Measurements from ENCODE around the gene RAB3IP.

DNA sequence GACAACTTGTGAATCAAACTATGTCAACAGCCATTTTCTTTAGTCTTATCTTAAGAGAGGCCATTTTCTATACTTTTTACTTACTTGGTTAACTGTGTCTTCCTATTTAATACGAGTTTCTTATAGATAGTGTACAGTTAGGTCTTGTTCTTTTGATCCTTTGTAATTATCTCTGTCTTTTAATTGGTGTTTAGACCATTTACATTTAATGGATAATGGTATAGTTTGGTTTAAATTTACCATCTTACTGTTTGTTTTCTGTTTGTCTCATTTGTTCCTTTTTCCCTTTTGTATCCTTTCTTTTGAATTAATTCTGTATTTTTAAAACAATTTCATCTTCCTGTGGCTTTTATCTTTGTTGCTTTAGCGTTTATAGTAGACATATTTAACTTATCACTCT is 19.4 kb downstream of the RAB3IP start:
- TF ChIP-seq, protein P1, sequence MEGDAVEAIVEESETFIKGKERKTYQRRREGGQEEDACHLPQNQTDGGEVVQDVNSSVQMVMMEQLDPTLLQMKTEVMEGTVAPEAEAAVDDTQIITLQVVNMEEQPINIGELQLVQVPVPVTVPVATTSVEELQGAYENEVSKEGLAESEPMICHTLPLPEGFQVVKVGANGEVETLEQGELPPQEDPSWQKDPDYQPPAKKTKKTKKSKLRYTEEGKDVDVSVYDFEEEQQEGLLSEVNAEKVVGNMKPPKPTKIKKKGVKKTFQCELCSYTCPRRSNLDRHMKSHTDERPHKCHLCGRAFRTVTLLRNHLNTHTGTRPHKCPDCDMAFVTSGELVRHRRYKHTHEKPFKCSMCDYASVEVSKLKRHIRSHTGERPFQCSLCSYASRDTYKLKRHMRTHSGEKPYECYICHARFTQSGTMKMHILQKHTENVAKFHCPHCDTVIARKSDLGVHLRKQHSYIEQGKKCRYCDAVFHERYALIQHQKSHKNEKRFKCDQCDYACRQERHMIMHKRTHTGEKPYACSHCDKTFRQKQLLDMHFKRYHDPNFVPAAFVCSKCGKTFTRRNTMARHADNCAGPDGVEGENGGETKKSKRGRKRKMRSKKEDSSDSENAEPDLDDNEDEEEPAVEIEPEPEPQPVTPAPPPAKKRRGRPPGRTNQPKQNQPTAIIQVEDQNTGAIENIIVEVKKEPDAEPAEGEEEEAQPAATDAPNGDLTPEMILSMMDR (conservative IDR thresholded peaks at IDR 0.05; ENCODE audit: low read depth, low read length) = no peak
- TF ChIP-seq RCOR1 (IDR thresholded peaks at IDR 0.05; ENCODE audit: insufficient replicate concordance, low read length) = no peak
- no peak for TF ChIP-seq SMC3 (IDR thresholded peaks at IDR 0.05; ENCODE audit: low read depth, low read length)
- no peak for TF ChIP-seq POLR2A (IDR thresholded peaks at IDR 0.05; ENCODE audit: low read depth, low read length)
- TF ChIP-seq MAZ (IDR thresholded peaks at IDR 0.05; ENCODE audit: borderline replicate concordance, low read depth, low read length) = no peak
- no peak for TF ChIP-seq FOS (IDR thresholded peaks at IDR 0.05; ENCODE audit: low read depth, low read length)
- no peak for TF ChIP-seq BHLHE40 (IDR thresholded peaks at IDR 0.05; ENCODE audit: low read depth, low read length)
- TF ChIP-seq, protein P2, sequence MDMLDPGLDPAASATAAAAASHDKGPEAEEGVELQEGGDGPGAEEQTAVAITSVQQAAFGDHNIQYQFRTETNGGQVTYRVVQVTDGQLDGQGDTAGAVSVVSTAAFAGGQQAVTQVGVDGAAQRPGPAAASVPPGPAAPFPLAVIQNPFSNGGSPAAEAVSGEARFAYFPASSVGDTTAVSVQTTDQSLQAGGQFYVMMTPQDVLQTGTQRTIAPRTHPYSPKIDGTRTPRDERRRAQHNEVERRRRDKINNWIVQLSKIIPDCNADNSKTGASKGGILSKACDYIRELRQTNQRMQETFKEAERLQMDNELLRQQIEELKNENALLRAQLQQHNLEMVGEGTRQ (IDR thresholded peaks at IDR 0.05; ENCODE audit: low read depth, low read length) = no peak
- no peak for TF ChIP-seq MXI1 (IDR thresholded peaks at IDR 0.05; ENCODE audit: borderline replicate concordance, low read depth, low read length)
- TF ChIP-seq RAD21 (IDR thresholded peaks at IDR 0.05; ENCODE audit: low read length) = no peak
- no peak for TF ChIP-seq RFX5 (IDR thresholded peaks at IDR 0.05; ENCODE audit: low read depth, low read length)
